ENCODE measurements around the gene SH3BGRL3.
"Not testable (repeated sequence)": the region's sequence is repeated elsewhere in the genome, so short reads cannot be mapped to it uniquely, and the experiment has no call there.

The SH3BGRL3 gene

DNA sequence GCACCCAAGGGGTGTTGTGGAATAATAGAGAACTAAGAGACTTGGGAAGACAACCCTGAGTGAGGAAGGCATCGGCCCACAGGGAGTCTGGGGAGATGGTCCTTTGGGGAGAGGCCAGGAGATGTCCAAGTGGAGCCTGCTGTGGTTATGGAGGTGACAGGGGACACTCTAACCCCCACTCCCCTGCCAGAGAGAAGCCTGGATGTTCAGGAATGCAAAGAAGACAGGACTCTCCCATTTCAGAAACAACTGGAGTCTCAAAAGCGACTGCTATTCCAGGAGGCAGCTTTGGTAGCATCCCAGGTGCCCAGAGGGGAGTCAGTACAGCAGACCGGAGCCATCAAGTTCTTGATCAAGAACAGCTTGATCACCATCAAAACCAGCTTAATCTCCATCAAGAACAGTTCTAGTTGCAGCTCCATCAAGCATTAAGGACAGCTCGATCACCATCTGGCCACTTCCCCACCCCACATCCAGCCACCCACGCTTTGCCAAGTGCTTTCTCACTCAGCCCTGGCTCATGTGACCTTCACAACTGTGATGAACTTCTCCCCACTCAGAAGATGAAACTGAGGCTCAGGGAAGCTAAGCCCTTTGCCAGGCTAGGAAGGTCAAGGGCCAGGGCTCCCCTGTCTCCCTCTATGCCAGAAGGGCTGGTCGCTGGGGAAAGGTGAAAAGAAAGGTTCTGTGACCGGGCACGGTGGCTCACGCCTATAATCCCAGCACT lies 38.6 kb downstream of the SH3BGRL3 start:
- peak; percentile 93 for DNase-seq

DNA sequence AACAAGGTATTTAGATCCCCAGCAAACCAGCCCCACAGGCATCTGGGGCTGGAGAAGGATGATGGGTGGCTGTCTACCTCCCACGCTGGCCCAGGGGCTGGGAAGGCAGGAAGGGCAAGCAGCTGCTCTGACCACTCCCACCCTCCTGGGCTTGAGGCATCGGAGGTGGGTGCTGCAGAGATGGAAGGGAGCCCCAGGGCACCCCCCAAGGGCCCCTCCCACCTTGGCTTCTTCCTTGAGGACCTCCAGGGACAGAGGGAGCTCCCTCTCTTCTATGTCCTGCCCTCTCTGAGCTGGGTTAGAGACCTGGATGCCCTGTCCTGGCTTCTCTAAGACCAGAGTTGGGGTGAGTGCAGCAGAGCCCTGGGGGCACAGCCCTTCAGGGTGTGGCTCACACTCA lies 41.0 kb downstream of the SH3BGRL3 start:
- no peak for DNase-seq

DNA sequence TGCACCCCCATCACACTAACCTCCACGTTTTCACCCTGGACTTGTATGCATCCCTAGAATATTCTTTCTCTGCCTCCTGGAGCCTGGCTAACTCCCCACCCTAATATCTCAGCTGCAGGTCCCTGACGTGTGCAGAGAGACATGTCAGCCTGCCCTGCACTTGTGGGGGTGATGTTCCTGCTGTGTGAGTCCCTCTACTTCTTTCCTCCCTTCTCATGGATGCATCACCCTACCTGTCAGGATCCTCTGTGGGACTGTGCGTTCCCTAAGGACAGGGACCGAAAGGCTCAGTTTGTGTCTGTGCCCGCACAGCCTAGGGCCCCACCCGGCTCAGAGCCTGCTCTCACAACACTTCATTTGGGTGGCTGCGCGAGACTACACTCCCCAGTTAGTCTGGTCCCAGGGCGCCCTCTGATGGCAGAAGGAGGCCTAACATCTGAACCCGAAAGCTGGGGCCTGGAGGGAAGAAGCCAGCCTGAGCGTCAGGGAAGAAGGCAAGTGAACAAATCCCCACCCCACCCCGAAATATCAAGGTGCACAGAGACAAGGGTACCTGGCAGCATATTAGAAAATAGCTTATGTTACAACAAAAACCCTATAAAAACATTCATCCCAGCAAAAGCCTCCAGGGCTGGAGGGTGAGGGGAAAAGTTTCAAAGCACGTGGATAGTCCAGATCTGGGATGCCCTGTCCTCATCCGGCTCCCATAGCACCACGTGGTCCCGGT lies 41.6 kb downstream of the SH3BGRL3 start:
- peak; percentile 93 for DNase-seq

DNA sequence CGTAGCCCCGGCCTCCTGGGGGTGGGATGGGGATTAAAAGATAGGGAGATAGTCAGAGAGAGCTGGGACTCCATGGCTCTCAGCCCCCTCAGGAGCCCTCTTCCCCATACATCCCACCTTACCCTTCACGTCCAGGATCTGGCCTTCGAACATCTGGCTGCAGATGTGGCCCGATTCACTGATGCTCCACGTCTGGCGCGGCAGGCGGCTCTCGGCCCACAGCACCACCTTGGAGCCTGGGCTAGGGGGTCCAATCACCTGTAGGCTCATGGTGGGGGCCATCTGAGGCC lies 42.1 kb downstream of the SH3BGRL3 start:
- DNase-seq = no peak

DNA sequence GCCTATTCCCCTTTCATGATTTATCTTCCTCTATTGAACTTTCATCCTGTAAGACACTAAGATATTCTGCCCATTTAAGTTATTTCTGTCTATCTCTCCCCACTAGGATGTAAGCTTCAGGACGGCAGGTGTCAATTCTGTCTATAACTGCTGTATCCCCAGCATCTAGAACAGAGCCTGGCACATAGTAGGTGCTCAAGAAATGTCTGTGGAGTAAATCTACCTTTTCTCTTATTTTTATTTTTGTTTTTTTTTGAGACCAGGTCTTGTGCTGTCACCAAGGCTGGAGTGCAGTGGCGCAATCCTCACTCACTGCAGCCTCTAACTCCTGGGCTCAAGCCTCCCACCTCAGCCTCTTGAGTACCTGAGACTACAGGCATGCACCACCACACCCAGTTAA lies 43.5 kb downstream of the SH3BGRL3 start:
- no peak for DNase-seq

GRCh38 chr1:26324550-26324949 lies 44.7 kb downstream of the SH3BGRL3 start:
- DNase-seq = no peak

DNA sequence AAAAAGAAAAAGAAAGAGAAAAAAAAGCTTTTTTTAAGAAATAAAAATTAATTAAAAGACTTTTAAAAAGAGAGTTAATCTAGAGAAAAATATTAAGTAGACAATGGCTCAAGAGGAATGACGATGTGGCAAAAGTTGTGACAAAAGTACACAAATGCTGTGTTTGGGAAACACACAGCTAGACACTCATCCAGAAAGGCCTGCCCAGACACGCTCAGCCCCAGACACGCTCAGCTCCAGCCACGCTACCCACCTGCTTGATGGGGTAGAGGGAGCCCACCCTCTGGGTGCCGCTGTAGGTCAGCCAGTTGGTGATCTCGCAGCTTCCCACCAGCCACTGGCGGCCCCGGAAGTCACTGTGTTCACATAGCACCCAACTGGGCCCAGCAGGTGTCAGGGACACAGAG lies 48.1 kb downstream of the SH3BGRL3 start:
- no peak for DNase-seq

DNA sequence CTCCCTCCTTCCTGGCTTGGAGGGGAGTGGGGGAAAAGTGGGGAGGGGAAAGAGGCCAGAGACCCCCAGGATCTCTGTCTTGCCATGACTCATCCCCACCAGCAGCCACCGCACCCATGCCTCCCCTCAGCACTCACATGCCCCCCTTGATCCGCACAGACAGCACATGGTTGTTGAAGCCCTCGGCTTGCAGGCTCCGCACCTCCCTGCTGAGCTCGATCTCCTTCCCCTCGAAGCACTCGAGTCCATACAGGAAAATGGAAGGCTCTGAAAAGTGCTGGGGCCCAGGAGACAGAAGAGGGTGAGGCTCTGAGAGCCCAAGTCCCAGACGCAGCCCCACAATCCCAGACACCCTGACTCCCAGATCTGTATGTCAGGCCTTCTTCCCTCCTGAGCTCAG lies 48.7 kb downstream of the SH3BGRL3 start:
- DNase-seq = no peak

DNA sequence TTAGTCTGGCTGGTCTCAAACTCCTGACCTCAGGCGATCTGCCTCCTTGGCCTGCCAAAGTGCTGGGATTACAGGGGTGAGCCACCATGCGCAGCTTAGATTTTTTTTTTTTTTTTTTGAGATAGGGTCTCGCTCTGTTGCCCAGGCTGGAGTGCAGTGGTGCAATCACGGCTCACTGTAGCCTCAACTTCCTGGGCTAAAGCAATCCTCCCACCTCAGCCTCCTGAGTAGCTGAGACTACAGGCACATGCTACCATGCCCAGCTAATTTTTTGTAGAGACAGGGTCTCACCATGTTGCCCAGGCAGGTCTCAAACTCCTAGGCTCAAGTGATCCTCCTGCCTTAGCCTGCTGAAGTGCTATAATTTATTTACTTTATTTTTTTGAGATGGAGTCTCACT lies 49.5 kb downstream of the SH3BGRL3 start:
- DNase-seq = not testable (repeated sequence)

- no peak for DNase-seq
Observed at GRCh38 chr1:26330276-26330675, 50.4 kb downstream of the SH3BGRL3 start.

Data from suppressor macrophage treated with lipopolysaccharide for 4 hours (primary cell).